Uterus (tissue), 2 donors: ENCODE measurements around the gene ATP6V1G3.

Source experiments
- POLR2A ChIP-seq, 2 donors: fragments of 450-650 bp; IDR thresholded peaks; one replicate each; pipeline ENCODE4 v1.6.1; 2016; ENCODE audit warnings: antibody characterized with exemption in 2 of 2, mild to moderate bottlenecking in 1 of 2, moderate library complexity in 1 of 2
- TF ChIP-seq, protein P1 (sequence below), 4 experiments: fragments of 200-600 bp in 2 of 4; fragments of 450-650 bp in 2 of 4; sonication (generic) in 2 of 4; IDR thresholded peaks; one replicate each; pipeline ENCODE4 v1.5.1; 2016 to 2019; ENCODE audit warnings: antibody characterized with exemption in 4 of 4, mild to moderate bottlenecking in 2 of 4, moderate library complexity in 1 of 4

DNA sequence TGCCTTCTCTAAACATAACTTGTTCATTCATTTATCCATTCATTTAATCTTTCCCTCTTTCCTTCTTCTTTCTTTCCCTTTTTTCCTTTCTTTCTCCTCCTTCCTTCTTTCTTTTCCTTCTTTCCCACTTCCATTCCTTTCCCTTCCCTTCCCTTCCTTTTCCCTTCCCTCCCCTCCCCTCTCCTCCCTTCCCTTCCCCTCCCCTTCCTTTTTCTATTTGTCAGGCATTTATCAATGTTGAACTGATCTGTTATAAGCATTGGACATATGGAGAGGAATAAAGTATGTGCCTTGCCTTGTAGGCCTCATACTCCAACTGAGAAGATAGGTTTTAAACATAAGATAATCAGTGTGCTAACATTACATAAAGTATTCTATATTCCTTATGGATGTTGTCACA lies 23.7 kb upstream of the ATP6V1G3 start:
- TF ChIP-seq, protein P1, sequence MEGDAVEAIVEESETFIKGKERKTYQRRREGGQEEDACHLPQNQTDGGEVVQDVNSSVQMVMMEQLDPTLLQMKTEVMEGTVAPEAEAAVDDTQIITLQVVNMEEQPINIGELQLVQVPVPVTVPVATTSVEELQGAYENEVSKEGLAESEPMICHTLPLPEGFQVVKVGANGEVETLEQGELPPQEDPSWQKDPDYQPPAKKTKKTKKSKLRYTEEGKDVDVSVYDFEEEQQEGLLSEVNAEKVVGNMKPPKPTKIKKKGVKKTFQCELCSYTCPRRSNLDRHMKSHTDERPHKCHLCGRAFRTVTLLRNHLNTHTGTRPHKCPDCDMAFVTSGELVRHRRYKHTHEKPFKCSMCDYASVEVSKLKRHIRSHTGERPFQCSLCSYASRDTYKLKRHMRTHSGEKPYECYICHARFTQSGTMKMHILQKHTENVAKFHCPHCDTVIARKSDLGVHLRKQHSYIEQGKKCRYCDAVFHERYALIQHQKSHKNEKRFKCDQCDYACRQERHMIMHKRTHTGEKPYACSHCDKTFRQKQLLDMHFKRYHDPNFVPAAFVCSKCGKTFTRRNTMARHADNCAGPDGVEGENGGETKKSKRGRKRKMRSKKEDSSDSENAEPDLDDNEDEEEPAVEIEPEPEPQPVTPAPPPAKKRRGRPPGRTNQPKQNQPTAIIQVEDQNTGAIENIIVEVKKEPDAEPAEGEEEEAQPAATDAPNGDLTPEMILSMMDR (IDR thresholded peaks at IDR 0.05), result no peak
- TF ChIP-seq POLR2A (IDR thresholded peaks at IDR 0.05), result no peak
